Activated CD8-positive, alpha-beta T cell treated with anti-CD3 and anti-CD28 coated beads for 36 hours (primary cell): ENCODE measurements around the gene COL18A1. TPM values are rescaled to one million over a fixed set of nuclear protein-coding genes. Genes with fewer than 3 reads are reported as not detected.

Experiments used
- ATAC-seq: fragments of 200-7000 bp; cut with Tn5 transposase; one replicate; pipeline ENCODE4 v1.10.0; 2021; ENCODE audit warnings: mild to moderate bottlenecking, moderate library complexity
- CTCF ChIA-PET: fragments of 350-600 bp; sonication (Branson Sonifier 250); formaldehyde crosslinking; loops from one replicate; lab custom pipeline; 2021; ENCODE audit warnings: antibody characterized with exemption; lab: Charles Lee
- POLR2A ChIA-PET: fragments of 350-600 bp; sonication (Branson Sonifier 250); formaldehyde crosslinking; loops from one replicate; lab custom pipeline; 2021; ENCODE audit warnings: antibody characterized with exemption; lab: Charles Lee
- DNase-seq: peaks from one replicate; pipeline ENCODE4 v3.0.0-alpha.2; 2020
- H3K27ac Mint-ChIP-seq: one replicate; pipeline ENCODE4 v1.8.0; 2021; ENCODE audit warnings: mild to moderate bottlenecking, mixed read lengths
- H3K27me3 Mint-ChIP-seq: one replicate; pipeline ENCODE4 v1.8.0; 2021; ENCODE audit warnings: mixed read lengths
- H3K36me3 Mint-ChIP-seq: one replicate; pipeline ENCODE4 v1.8.0; 2021; ENCODE audit warnings: low read depth, mixed read lengths
- H3K4me1 Mint-ChIP-seq: one replicate; pipeline ENCODE4 v1.8.0; 2021; ENCODE audit warnings: low read depth, mixed read lengths
- H3K4me3 Mint-ChIP-seq: one replicate; pipeline ENCODE4 v1.8.0; 2021; ENCODE audit warnings: mild to moderate bottlenecking, moderate library complexity, mixed read lengths
- H3K9me3 Mint-ChIP-seq: one replicate; pipeline ENCODE4 v1.8.0; 2021; ENCODE audit warnings: mixed read lengths
- intact Hi-C: fragments of 100-400 bp; cut with micrococcal nuclease; formaldehyde crosslinking; loops from one replicate; pipeline ENCODE4 v1.10.0; 2022
- total RNA-seq, 2 experiments: library from RNA; stranded (reverse); gene quantifications; one replicate each; pipeline ENCODE4 v1.2.3, GENCODE V29; 2021
- TF ChIP-seq, protein P1 (sequence below): fragments of 200-600 bp; IDR thresholded peaks from one replicate; pipeline ENCODE4 v1.8.0; 2022; ENCODE audit warnings: antibody characterized with exemption, mild to moderate bottlenecking

Gene COL18A1
- total RNA-seq, 2 experiments from 2014 or later, result 9.4 to 9.7 TPM

DNA sequence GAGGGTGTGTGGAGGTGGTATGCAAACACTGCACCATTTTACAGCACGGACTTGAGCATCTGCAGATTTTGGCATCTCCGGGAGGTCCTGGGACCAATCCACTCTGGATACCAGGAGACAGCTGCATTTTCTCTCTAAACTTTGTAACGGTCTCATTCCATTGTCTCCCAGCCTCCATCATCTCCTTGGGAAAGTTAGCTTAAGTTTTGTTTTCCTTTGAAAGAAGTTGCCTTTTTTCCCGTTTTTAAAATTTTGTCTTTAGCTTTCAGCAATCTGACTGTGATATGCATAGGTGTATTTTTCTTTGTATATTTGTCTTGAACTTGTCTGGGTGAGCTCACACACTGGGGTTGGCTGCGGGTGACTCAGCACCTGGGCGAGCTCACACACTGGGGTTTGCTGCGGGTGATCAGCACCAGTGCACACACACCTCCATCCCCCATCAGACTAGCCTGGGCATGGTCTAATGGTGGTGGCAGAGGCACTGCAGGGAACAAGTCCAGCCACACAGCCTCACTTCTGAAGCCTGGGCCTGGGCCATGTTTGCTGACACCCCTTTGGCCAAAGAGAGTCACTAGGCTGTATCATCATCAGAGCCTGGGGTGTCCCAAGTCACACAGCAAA, 32.1 kb upstream of the COL18A1 start:
- Mint-ChIP-seq H3K9me3 (no peaks in the 10 kb centered on the region), H3K4me1 (peaks cover 7% of the 10 kb centered on the region), H3K4me3 (no peak overlapping the region), H3K36me3 (no peaks in the 10 kb centered on the region), H3K27ac (no peak overlapping the region), H3K27me3 (peaks cover 5% of the 10 kb centered on the region)
- intact Hi-C loops, result no loop called here
- no peak for DNase-seq
- ATAC-seq, result no peak
- TF ChIP-seq, protein P1, sequence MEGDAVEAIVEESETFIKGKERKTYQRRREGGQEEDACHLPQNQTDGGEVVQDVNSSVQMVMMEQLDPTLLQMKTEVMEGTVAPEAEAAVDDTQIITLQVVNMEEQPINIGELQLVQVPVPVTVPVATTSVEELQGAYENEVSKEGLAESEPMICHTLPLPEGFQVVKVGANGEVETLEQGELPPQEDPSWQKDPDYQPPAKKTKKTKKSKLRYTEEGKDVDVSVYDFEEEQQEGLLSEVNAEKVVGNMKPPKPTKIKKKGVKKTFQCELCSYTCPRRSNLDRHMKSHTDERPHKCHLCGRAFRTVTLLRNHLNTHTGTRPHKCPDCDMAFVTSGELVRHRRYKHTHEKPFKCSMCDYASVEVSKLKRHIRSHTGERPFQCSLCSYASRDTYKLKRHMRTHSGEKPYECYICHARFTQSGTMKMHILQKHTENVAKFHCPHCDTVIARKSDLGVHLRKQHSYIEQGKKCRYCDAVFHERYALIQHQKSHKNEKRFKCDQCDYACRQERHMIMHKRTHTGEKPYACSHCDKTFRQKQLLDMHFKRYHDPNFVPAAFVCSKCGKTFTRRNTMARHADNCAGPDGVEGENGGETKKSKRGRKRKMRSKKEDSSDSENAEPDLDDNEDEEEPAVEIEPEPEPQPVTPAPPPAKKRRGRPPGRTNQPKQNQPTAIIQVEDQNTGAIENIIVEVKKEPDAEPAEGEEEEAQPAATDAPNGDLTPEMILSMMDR, result no peak
- ChIA-PET POLR2A (interaction anchor here (0.7 kb wide), 1 partner anchor 23 kb away, joined by 3 read pairs; no protein-coding TSS in a partner anchor), CTCF (no interaction called here)

DNA sequence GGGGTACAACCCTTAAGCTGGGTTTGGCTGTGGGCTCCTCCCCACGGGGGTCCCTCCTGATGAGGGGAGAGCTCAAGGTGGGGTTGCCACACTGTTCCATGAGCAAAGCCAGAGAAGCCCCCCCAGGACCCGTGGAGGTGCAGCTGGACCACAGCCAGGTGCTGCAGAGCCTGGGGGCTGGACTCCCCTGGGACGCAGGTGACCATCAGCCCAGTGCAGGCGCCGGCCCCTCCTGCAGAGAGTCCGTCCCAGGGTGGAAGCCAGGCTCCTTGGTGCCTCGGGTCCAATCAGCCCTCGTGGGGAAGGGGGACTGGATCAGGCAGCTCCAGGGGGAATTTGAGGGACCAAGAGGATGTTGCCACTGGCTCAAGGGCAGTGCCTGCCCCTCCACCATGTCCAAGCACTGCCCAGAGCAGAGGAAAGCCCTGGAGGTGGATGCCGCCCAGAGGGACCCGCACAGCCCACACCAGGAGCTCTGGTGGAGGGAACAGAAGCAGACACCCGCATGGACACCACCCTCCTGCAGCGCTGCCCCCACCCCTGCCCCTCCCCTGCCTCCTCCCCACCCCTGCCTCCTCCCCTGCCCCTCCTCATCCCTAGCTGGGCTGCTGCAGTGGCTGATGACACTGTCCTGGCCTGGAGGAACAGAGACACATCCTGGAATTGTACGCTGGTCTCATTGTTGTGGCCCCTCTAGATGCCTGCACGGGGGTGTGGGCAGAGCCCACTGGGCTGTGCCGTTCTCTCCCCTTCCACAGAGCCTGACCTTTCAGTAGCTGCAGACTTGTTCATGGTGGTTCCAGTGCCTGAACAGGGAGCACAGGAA, 30.8 kb upstream of the COL18A1 start:
- CTCF ChIA-PET, result interaction anchor here (1.0 kb wide), 1 partner anchor 82 kb away, joined by 3 read pairs; no protein-coding TSS in a partner anchor
- H3K27me3 Mint-ChIP-seq, result peaks cover 6% of the 10 kb centered on the region
- H3K4me1 Mint-ChIP-seq, result peaks cover 7% of the 10 kb centered on the region
- no peaks in the 10 kb centered on the region for H3K36me3 Mint-ChIP-seq
- H3K4me3 Mint-ChIP-seq, result no peak overlapping the region
- no peaks in the 10 kb centered on the region for H3K9me3 Mint-ChIP-seq
- TF ChIP-seq, protein P1, result no peak
- POLR2A ChIA-PET, result no interaction called here
- ATAC-seq, result no peak
- DNase-seq, result no peak
- intact Hi-C loops, result no loop called here
- no peak overlapping the region for H3K27ac Mint-ChIP-seq

DNA sequence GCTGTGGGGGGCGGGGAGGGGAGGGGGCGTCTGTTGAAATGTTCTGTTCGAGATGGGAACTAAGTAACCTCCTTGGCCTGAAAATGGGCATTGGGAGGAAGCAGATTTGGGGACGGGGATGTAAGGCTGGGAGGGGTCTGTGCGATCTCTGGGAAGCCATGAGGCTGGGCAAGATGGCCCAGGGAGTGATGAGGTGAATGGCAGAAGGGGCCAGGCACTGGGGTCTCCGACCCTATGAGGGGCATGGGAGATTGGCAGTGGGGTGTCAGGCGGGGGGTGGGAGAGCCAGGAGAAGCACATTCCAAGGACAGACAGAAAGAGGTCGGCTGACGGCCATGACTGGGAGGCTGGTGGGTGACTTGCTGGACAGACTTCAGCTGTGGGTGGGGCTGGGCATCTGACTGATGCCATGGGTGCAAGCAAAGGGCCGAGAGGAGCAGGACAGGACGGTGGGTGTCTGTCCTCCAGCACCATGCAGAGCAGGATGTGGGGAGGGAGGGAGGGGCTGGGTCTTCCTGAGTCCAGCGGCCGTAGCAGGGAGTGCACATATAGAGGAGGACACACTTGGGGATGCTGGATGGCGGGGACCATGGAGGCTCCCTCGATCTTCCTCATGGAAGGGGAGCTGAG, 30.0 kb upstream of the COL18A1 start:
- no peaks in the 10 kb centered on the region for H3K9me3 Mint-ChIP-seq
- intact Hi-C loops, result no loop called here
- POLR2A ChIA-PET, result no interaction called here

DNA sequence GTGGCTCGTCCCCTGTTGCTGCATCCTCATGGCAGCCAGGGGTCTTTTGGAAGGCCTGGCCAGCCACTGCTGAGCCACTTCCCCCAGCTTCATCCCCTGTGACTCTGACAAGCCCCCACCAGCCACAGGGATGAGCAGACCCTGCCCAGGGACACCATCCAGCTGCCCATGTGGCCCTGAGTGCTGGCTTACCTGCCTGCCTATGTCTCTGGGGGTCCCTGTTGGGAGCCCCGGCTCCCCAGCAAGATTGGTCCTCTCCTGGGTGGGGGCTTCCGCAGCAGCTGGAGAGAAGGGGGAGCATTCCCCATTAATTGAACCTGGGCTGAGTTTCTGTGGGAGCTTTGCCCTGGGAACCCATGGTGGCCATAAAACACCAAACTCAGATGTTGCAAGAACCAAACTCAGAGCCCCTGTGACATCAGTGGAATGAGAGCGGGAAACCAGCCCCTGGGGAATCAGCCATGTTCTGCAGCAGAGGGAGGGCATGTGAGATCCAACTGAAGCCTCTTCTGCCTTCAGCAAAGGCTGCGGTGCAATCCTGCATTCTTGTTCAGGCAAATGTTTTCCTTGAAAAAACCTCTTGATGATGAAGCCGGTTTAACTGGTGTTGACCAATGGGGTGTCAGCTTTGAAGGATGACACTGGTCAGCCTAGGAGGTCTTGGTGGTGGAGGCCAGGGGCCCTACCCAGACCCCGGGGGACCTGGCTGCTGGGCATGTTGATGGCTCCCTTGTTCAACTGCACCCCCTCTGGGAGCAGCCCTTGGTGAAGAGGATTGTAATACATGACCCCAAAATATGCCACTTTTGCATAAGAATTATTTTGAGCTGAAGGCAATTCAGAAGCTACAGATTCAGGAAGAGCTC, 28.3 kb upstream of the COL18A1 start:
- Mint-ChIP-seq H3K4me3 (no peak overlapping the region), H3K27ac (no peak overlapping the region), H3K9me3 (no peaks in the 10 kb centered on the region), H3K27me3 (peaks cover 13% of the 10 kb centered on the region), H3K36me3 (no peaks in the 10 kb centered on the region), H3K4me1 (no peaks in the 10 kb centered on the region)
- DNase-seq, result no peak
- POLR2A ChIA-PET, result no interaction called here
- intact Hi-C loops, result no loop called here
- CTCF ChIA-PET, result no interaction called here
- TF ChIP-seq, protein P1, result no peak
- ATAC-seq, result no peak

More for the DNA sequence above, 30.0 kb upstream of the COL18A1 start:
- Mint-ChIP-seq H3K27ac (no peak overlapping the region), H3K4me3 (no peak overlapping the region), H3K36me3 (no peaks in the 10 kb centered on the region), H3K27me3 (peaks cover 11% of the 10 kb centered on the region), H3K4me1 (peaks cover 6% of the 10 kb centered on the region)
- CTCF ChIA-PET, result no interaction called here
- TF ChIP-seq, protein P1, result no peak
- ATAC-seq, result no peak
- DNase-seq, result no peak
